Transverse colon (tissue), 3 donors: ENCODE measurements around the gene TRMT61A.

Source experiments
- POLR2A ChIP-seq: fragments of 450-650 bp; IDR thresholded peaks from one replicate; pipeline ENCODE4 v1.6.1; 2016; ENCODE audit warnings: antibody characterized with exemption, mild to moderate bottlenecking, moderate library complexity
- TF ChIP-seq, protein P1 (sequence below), 5 experiments: fragments of 200-600 bp in 3 of 5; fragments of 450-650 bp in 2 of 5; sonication (generic) in 3 of 5; IDR thresholded peaks; 1 replicate in 2 of 5; 2 replicates in 3 of 5; pipeline ENCODE4 v1.5.1; 2016 to 2017; ENCODE audit warnings: antibody characterized with exemption in 5 of 5, inconsistent platforms in 3 of 5, mild to moderate bottlenecking in 2 of 5, moderate library complexity in 1 of 5

GRCh38 chr14:103552846-103553210 lies 23.8 kb downstream of the TRMT61A start:
- no peak for TF ChIP-seq POLR2A
- TF ChIP-seq, protein P1, sequence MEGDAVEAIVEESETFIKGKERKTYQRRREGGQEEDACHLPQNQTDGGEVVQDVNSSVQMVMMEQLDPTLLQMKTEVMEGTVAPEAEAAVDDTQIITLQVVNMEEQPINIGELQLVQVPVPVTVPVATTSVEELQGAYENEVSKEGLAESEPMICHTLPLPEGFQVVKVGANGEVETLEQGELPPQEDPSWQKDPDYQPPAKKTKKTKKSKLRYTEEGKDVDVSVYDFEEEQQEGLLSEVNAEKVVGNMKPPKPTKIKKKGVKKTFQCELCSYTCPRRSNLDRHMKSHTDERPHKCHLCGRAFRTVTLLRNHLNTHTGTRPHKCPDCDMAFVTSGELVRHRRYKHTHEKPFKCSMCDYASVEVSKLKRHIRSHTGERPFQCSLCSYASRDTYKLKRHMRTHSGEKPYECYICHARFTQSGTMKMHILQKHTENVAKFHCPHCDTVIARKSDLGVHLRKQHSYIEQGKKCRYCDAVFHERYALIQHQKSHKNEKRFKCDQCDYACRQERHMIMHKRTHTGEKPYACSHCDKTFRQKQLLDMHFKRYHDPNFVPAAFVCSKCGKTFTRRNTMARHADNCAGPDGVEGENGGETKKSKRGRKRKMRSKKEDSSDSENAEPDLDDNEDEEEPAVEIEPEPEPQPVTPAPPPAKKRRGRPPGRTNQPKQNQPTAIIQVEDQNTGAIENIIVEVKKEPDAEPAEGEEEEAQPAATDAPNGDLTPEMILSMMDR (IDR thresholded peaks at IDR 0.05) = no peak
